ENCODE data around the gene EXOC2.

EXOC2 gene

DNA sequence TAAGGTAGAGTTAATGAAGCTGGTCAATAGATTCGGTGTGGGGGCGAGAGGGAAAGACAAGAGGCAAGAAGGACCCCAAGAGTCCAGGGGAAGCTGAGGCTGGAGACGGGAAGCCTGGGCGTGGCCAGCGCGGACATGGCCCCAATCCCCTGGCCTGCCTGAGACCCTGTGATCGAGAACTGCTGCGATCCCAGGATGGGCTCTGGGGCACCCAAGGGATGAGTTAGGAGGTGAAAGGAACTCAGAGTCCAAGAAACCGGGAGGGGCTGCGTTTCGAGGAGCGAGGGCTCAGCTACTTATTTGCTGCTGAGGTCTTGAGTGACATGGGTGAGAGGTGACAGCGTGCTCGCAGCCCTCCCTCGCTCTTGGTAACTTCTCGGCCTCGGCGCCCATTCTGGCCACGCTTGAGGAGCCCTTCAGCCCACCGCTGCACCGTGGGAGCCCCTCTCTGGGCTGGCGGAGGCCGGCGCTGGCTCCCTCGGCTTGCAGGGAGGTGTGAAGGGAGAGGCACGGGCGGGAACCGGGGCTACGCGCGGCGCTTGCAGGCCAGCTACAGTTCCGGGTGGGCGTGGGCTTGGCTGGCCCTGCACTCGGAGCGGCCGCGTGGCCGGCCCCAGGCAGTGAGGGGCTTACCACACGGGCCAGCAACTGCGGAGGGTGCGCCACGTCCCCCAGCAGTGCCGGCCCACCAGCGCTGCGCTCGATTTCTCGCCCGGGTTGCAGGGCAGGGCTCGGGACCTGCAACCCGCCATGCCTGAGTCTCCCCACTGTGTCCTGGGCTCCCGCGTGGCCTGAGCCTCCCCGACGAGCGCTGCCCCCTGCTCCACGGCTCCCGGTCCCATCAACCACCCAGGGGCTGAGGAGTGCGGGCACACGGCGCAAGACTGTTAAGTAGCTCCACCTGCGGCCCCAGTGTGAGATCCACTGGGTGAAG lies 243.2 kb downstream of the EXOC2 start:
- no peak for DNase-seq (ENCODE audit: low read depth in 2 of 3, low spot score in 2 of 3)

DNA sequence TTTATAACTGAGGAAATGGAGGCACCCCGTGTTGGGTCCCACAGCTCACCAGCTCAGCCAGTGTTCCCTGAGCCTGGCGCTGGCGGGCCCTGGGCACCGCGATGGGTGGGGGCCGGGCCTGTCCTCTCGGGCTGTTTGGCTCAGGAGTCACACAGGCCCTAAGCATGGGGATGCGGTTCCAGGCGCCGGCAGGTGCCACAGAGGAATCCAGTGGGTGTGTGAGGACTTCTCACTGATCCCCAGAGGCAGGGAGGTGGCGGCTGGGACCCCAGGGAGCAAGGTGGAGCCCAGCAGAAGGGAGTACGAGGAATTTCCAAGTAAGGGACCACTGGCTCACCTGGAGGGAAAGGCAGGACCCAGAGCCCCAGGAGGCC lies 243.9 kb downstream of the EXOC2 start:
- DNase-seq (ENCODE audit: low read depth in 2 of 3, low spot score in 2 of 3): no peak

DNA sequence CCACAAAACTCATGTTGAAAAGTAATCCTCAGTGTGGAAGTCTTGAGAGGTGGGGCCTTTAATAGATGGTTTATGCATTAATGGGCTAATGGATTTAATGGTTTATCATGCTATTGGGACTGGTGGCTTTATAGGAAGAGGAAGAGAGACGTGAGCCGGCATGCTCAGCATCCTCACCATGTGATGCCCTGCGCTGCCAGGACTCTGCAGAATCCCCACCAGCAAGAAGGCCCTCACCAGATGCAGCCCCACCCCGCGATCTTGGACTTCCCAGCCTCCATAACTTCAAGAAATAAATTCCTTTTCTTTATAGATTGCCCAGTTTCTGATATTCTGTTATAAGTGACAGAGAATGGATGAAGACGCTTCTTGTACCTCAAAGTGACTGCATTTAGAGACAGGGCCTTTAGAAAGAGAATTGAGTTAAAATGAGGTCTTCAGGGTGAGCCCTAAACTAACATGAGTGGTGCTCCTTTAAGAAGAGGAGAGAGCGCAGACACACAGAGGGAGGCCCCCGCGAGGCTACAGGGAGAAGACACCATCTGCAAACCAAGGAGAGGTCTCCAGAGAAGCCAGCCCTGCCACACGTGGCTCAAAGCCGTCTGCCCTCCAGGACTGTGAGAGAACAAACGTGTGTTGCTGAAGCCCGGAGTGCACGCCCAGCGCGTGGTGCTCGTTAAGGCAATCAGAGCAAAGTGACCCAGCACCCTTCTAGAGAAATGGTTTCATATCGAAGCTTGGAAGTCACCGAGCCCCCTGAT lies 244.5 kb downstream of the EXOC2 start:
- DNase-seq (ENCODE audit: low read depth in 2 of 3, low spot score in 2 of 3): no peak

DNA sequence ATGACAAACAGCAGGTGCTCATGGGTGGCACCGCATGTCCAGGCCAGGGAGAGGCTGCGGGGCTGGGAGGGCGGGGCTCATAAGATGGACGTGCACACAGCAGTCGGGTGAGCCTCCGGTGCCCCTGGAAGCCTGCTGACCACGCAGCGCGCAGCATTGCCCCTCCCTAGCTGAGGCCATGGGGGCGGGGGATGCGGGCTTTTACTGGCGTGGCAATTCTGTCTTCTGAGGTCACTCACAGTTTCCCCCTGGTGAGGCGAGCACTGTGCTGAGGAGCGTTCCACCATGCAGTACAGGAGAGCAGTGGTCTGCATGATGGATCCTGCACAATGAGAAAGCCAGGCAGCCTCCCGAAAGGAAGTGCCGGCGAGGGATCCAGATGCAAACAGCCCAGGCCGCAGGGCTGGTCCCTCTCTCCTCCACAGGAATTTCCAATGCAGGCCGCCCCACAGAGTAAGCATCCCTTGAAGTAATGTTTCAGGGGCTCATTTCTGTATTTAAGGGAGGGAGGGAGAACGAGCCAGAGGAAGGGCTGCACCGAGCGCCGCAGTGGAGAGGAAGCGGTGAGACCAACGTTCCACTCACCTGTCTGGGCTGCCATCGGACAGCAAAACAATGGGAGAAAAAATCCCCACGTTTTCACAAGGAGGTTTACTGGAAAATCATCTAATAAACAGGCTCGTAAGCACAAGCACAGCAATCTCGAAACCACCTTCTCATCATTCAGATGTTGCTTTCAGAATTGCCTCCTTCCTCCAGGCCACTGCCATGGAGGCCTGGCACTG lies 245.4 kb downstream of the EXOC2 start:
- no peak for DNase-seq (ENCODE audit: low read depth in 2 of 3, low spot score in 2 of 3)

DNA sequence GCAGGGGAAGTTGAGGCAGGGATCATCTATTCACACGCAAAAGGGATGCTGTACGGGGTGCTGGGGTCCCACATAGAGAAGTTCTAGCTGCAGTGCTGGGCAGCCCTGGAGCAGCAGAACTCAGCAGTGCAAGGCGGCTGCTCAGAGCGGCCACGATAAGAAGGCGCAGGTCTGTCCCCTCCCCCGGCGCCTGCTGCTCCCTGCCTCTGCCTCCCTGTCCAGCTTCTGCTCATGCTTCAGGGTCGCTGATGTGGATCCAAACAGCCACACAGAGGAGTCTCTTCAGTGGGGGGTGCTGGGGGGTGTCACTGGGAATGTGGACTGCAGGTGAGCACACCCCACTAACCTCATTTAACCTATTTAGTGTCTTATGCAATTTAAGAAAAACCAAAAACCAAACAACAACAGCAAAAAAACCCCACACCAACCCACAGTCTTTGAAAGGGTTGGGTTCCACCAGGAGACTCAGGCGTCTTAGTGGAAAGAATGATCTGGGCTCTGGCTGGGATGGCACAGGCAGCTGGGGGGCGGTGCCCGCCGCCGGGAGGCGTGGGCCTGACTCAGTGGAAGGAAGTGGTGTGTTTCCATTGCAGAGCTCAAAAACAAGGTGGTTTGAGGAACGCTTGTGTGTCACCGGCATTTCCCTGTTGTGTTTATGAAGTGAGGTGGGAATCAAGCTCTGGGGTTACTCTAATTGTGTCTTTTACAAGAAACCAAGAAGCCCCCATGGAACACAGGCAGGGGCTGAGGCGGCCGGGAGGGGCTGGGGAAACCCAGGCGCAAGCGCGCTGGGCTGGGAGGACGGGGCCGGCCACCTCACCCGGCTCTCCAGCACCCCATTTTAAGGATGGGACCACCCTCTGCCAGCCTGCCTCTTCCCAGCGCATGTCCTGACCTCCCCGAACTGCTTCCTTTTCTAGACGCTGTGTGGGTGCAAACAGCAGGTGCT lies 246.2 kb downstream of the EXOC2 start:
- DNase-seq (ENCODE audit: low read depth in 2 of 3, low spot score in 2 of 3): peak in 2 of 3 experiments; percentile 75 to 88

DNA sequence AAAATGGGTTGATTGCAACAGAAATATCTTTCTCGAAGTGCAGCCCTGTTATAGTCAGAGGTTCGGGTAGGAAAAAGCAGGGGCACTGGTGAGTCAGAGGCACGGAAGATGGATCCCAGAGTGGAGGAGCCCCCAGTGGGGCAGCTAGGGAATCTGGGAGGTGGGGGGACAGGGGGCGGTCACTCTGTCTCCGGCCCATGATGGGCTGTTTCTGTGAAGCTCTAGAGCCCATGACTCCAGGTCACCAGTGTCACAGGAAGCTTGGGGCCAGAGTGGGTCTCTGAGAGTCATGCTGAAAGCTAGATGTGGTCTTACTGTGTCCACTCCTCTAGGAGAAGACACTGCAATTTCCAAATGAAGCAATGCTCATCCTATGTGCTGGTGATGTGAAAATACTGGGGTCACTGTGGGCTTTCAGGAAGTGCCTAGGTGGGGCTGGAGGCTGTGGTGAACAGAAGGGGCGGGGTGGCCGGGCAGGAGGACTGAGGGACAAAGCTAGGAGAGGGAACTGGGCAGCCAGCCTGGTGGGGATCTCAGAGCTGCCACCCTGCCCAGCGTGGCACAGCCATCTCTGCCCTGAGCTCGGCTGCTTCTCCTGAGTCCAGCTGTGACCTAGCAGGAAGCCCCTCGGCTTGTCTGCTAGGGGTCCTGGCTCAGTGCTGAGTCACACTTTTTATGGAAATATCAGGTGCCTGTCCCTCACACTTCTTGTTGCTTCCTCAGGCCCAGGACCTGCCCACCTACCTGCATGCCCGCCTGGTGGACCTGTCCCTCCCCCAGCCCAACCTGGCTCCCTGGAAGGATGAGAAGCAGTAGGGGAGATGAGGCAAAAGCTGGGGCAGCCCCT lies 247.1 kb downstream of the EXOC2 start:
- no peak for DNase-seq (ENCODE audit: low read depth in 2 of 3, low spot score in 2 of 3)

DNA sequence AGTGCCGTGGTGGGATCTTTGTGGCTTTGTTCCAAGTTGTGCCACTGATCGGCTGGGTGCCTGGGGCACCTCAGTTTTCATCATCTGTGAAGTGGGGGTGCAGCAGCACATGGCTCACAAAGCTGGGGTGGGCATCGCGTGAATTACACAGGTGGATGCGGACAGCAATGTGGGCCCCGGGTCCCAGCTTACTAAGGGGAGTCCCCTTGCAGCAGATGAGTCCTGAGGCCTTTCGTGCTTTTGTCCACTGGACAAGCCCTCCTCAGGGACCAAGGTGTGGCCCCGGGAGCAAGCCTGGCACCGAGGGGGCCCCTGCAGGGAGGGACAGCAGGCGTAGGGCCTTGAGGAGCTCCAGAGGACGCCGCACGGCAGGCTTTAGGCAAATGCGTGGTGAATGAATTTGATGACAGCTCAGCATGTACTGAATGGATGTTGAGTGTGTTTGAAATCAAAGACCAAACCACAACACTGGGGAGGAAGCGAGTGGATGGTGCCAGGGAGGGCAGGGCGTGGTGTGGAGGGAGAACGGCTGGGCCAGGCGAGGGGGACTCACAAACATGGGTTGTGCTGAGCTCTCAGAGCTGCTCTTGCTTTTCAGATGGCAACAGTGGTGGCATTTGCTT lies 248.2 kb downstream of the EXOC2 start:
- DNase-seq (ENCODE audit: low read depth in 2 of 3, low spot score in 2 of 3): no peak

DNA sequence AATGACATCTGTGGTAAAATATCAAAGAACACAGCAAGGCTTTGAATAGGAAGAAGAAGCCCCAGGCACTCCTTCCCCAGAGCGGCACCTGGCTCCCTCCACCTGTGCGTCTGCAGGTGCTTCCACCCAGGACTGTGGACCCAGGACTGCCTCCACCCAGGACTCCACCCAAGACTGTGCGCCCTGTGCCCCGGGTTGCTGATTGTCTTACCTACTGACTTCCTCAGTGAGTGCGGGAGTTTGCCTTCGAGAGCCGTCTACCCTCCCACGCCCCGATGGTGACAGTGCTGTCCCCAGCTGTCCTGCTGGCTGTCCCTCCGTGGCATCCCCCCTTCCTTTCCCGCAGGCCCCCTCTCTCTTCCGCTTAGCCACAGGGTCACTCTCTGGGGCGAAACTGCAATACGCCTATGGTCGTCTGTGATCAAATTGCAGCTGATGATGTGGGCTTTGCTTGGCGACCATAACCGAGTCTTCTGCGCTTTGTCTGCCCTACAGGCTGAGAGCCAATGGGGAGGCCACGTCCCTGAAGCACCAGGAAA lies 249.2 kb downstream of the EXOC2 start:
- DNase-seq (ENCODE audit: low read depth in 2 of 3, low spot score in 2 of 3): no peak

DNA sequence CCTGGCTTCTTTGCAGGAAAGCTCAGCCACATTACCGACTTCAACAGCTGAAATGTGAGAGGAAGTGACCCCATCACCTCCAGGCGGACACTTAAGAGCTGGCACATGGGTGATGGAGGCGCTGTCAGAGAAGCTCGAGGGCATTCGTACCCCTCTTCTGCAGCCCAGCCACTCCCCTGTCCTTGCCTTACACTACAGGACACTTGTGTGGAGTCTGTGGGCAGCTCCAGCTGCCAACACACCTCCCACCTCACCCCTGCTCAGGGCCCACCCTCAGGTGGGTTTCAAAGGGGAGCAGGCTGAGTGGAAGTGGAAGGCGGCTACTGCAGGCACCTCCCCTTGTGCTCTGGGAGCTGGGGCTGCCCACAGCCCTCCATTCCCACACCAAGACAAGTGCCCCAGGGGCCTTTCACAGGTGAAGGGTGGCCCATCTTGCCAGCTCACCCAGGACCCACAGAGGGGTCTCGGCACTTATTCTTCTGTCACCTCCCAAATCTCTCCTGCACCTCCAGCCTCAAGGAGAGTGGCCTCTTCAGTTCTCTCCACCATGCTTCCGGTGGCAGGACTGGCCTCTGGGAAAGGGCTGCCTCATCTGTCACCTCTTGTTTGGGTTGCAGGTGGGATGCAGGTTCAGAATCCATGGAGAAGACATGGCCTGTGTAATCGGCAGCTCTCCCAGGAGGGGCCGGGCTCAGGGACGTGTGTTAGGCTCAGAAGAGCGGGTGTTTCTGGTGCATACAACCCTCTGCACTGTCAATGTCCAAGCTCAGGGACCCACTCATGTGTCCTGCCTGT lies 251.6 kb downstream of the EXOC2 start:
- DNase-seq (ENCODE audit: low read depth in 2 of 3, low spot score in 2 of 3): no peak

DNA sequence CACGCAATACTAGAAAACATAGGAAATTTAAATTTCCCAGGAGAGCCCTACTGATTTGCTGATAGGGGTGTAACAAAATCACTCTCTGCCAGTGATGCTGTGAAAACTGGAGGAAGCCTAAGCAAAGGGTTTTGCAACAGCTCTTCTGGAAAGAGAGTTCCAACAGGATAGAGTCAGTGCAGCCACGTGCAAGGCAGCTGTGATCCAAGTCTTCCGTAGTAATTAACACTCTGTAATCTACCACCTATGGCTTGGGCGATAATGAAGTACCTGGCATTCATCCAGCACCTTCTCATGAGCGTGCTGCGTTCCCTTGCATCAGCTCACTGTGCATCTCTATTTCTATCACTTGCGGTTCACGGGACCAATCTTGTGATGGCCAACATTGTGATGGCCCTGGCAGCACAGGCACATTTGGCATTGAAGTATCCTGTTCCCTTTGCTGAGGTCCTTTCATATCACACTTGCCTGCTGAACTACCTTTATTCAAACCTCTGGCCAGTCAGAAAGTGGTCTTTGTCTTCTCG lies 253.2 kb downstream of the EXOC2 start:
- no peak for DNase-seq (ENCODE audit: low read depth in 2 of 3, low spot score in 2 of 3)

DNA sequence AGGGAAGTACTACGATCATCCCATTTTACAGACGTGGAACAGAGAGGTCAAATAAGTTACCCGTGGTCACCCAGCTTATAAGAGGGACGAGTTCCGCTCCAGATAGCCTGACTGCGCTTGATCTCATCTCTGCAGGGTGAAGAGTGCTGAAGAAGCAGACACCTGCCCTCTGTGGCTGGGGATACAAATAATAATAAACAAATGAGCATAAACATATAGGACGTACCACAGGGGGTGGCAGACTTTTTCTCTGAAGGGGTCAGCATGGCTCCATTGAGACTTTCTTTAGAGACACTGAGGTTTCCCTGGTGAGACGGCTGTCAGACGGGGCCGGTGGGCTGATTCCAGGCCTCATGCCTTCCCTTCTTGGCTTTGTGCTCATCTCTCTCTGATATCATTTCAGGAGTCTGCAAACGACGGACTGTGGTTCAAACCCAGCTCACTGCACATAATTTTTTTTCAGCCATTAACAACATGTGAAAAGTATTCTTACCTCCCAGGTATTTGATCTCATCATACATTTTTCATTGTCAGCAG lies 254.2 kb downstream of the EXOC2 start:
- DNase-seq (ENCODE audit: low read depth in 2 of 3, low spot score in 2 of 3): no peak

DNA sequence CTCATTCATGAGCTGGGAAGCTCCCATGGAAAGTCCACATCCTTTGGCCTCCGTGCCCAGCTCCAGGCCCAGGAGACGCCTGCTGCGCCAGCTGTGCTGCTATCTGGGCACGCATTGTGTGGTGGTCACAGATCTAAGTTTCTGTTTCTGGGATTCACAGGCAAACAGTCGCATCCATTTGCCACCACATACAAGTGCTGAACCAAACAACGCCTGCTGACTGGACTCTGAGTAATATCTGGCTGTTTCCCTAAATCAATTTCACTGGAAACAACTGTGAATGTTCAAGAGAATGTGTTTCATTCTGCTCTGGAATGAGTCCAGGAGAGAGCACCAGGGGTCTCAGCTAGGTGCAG lies 255.9 kb downstream of the EXOC2 start:
- DNase-seq (ENCODE audit: low read depth in 2 of 3, low spot score in 2 of 3): no peak

DNA sequence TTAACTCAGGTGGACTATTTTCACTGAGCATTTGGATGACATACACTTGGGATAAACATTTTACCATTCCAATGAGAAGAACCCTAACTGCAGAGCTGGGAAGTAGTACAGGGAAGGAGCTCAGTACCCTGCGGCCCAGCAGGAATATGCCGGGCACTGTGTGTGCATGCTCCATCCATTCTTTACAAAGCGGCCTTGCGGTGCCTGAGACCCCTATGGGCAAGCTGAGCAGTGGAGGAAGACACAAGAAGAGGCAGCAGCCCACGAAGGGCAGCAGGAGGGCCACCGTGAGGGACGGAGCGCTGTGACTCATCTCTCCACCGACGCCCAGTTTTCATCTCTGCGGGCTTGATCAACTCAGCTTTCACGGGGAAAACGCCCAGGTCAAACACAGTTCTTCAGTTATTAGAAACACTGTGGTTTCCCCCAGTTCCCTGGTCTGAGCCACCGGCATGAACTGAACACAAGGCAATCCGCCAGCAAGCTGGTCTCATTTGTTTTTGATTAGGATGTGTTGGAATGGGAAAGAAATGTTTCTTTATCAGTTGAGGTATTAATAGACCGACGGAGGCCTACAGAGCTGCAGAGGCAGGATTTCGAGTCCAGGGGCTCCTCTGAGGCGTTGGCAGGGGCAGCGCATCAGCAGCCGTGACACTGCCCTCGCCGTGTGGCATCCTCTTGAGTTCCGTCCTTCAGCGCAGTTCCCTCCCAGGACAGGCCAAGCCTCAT lies 256.5 kb downstream of the EXOC2 start:
- DNase-seq (ENCODE audit: low read depth in 2 of 3, low spot score in 2 of 3): no peak

DNA sequence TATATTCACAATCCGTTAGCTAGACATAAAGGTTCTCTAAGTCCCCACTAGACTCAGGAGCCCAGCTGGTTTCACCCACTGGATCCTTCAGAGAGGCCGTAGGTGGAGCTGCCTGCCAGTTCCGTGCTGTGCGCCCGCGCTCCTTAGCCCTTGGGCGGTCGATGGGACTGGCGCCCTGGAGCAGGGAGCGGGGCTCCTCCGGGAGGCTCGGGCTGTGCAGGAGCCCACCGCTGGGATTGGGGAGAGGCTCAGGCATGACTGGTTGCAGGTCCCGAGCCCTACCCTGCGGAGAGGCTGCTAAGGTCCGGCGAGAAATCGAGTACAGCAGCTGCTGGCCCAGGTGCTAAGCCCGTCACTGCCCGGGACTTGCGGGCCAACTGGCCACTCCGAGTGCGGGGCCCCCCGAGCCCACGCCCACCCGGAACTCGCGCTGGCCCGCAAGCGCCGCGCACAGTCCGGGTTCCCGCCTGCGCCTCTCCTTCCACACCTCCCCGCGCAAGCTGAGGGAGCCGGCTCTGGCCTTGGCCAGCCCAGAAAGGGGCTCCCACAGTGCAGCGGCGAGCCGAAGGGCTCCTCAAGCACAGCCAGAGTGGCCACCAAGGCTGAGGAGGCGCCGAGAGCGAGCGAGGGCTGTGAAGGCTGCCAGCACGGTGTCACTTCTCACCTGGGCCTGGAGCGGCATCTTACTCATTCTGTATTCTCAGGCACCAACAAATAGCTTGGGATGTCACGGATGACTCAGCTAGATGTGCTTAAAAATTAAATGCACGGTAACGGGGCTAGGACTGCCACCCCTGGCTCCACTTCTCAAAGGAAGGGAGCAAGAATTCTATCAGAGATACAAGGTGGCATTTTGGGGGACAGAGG lies 257.3 kb downstream of the EXOC2 start:
- DNase-seq (ENCODE audit: low read depth in 2 of 3, low spot score in 2 of 3): no peak
